GM12878 (cell line): ENCODE results near the gene KBTBD8. TPM values are rescaled to one million over a fixed set of nuclear protein-coding genes. Genes with fewer than 3 reads are reported as not detected.

Source experiments
- ATF7 ChIP-seq: fragments of 450-650 bp; IDR thresholded peaks from 2 replicates; pipeline ENCODE4 v1.6.1; 2016; ENCODE audit warnings: low read depth, mild to moderate bottlenecking
- CBX3 ChIP-seq: fragments of 200-600 bp; sonication (generic); IDR thresholded peaks from 2 replicates; pipeline ENCODE4 v1.6.1; 2016; ENCODE audit warnings: low read depth, borderline replicate concordance
- CREM ChIP-seq: IDR thresholded peaks from 2 replicates; pipeline ENCODE4 v1.6.1; 2014; ENCODE audit warnings: antibody characterized with exemption, low read depth
- CUX1 ChIP-seq: IDR thresholded peaks from 2 replicates; pipeline ENCODE4 v1.6.1; 2012; ENCODE audit warnings: improper control_type of control experiment, low read depth, low read length; ENCODE audit not compliant: insufficient replicate concordance
- DPF2 ChIP-seq: fragments of 450-650 bp; IDR thresholded peaks from 2 replicates; pipeline ENCODE4 v1.6.1; 2017; ENCODE audit warnings: mild to moderate bottlenecking
- EP300 ChIP-seq, 2 experiments: fragments of 150-350 bp in 1 of 2; IDR thresholded peaks; 2 replicates each; pipeline ENCODE4 v1.6.1; 2011 to 2012; ENCODE audit warnings: low read depth in 2 of 2, low read length in 2 of 2, borderline replicate concordance in 1 of 2, improper control_type of control experiment in 1 of 2, inconsistent platforms in 1 of 2; ENCODE audit not compliant: control insufficient read depth in 1 of 2
- FOXK2 ChIP-seq: fragments of 450-650 bp; IDR thresholded peaks from 2 replicates; pipeline ENCODE4 v1.6.1; 2017; ENCODE audit warnings: mild to moderate bottlenecking, moderate library complexity
- FOXM1 ChIP-seq: IDR thresholded peaks from 2 replicates; pipeline ENCODE4 v1.6.1; 2012; ENCODE audit warnings: low read depth, mild to moderate bottlenecking, inconsistent platforms, low read length, moderate library complexity
- HDGF ChIP-seq: fragments of 450-650 bp; IDR thresholded peaks from 2 replicates; pipeline ENCODE4 v1.6.1; 2016; ENCODE audit warnings: antibody characterized with exemption
- JUNB ChIP-seq: IDR thresholded peaks from 2 replicates; pipeline ENCODE4 v1.6.1; 2016; ENCODE audit warnings: antibody characterized with exemption, mild to moderate bottlenecking
- MEF2A ChIP-seq: IDR thresholded peaks from 2 replicates; pipeline ENCODE4 v1.6.1; 2011; ENCODE audit warnings: low read depth, mild to moderate bottlenecking, low read length, moderate library complexity; ENCODE audit not compliant: insufficient read depth
- MEF2B ChIP-seq: fragments of 450-650 bp; IDR thresholded peaks from 2 replicates; pipeline ENCODE4 v1.6.1; 2018; ENCODE audit warnings: mild to moderate bottlenecking, moderate library complexity; ENCODE audit not compliant: partially characterized antibody, poor library complexity, severe bottlenecking
- MTA2 ChIP-seq: fragments of 450-650 bp; IDR thresholded peaks from 2 replicates; pipeline ENCODE4 v1.6.1; 2016; ENCODE audit warnings: low read depth, mild to moderate bottlenecking, moderate library complexity
- MTA3 ChIP-seq: IDR thresholded peaks from 2 replicates; pipeline ENCODE4 v1.6.1; 2012; ENCODE audit warnings: low read length, inconsistent platforms, borderline replicate concordance
- PKNOX1 ChIP-seq: fragments of 450-650 bp; IDR thresholded peaks from 2 replicates; pipeline ENCODE4 v1.6.1; 2016; ENCODE audit warnings: mild to moderate bottlenecking
- POLR2AphosphoS5 ChIP-seq: IDR thresholded peaks from 2 replicates; pipeline ENCODE4 v1.6.1; 2011; ENCODE audit warnings: mild to moderate bottlenecking, low read length, inconsistent platforms
- RB1 ChIP-seq: fragments of 450-650 bp; formaldehyde crosslinking; IDR thresholded peaks from 2 replicates; pipeline ENCODE4 v1.6.1; 2017; ENCODE audit warnings: mild to moderate bottlenecking, borderline replicate concordance
- RUNX3 ChIP-seq: IDR thresholded peaks from 2 replicates; pipeline ENCODE4 v1.6.1; 2012; ENCODE audit warnings: low read length, inconsistent platforms
- SIN3A ChIP-seq: IDR thresholded peaks from 2 replicates; pipeline ENCODE4 v1.6.1; 2012; ENCODE audit warnings: low read depth, low read length, improper control_type of control experiment
- SUZ12 ChIP-seq: fragments of 200-600 bp; sonication (generic); IDR thresholded peaks from one replicate; pipeline ENCODE4 v1.6.1; 2018; ENCODE audit warnings: antibody characterized with exemption, mild to moderate bottlenecking; ENCODE audit not compliant: unreplicated experiment
- ZNF24 ChIP-seq: fragments of 450-650 bp; IDR thresholded peaks from 2 replicates; pipeline ENCODE4 v1.6.1; 2017; ENCODE audit warnings: antibody characterized with exemption, mild to moderate bottlenecking
- polyA plus RNA-seq, 11 experiments: library from polyadenylated mRNA; depleted of rRNA in 4 of 11; unstranded in 6 of 11; stranded (reverse) in 5 of 11; fragments of >200 nt; fragmentation: Nextera tagmentation in 4 of 11; fragmentation: Illumina TruSeq in 1 of 11; extraction: Ambion mirVana in 4 of 11; extraction: Trizol in 1 of 11; gene quantifications; 1 replicate in 1 of 11; 2 replicates in 10 of 11; pipeline versions ENCODE4 v1.2.1 to v1.2.3, GENCODE V29; 2011 to 2016; ENCODE audit warnings: inconsistent platforms in 2 of 11, missing spikeins in 2 of 11, low read depth in 1 of 11
- total RNA-seq, 4 experiments: library from RNA; depleted of rRNA in 3 of 4; stranded (reverse); fragments of >200 nt in 3 of 4; fragmentation: Illumina TruSeq in 1 of 4; extraction: Trizol in 1 of 4; gene quantifications; 2 replicates each; pipeline versions ENCODE4 v1.2.1 to v1.2.3, GENCODE V29; 2013 to 2021
- TF ChIP-seq, protein P1 (sequence below): fragments of 450-650 bp; IDR thresholded peaks from 2 replicates; pipeline ENCODE4 v1.6.1; 2017; ENCODE audit warnings: mild to moderate bottlenecking, low read depth, inconsistent platforms; ENCODE audit not compliant: poor library complexity, severe bottlenecking
- TF ChIP-seq, protein P2 (sequence below): IDR thresholded peaks from 2 replicates; pipeline ENCODE4 v1.6.1; 2012; ENCODE audit warnings: low read length, inconsistent platforms

The KBTBD8 gene
- total and polyA plus RNA-seq, 10 of the 15 experiments (the other 5 are each of a cell fraction or from before 2014, with no cell fraction given): 8.5 to 44.4 (median 19.3) TPM

DNA sequence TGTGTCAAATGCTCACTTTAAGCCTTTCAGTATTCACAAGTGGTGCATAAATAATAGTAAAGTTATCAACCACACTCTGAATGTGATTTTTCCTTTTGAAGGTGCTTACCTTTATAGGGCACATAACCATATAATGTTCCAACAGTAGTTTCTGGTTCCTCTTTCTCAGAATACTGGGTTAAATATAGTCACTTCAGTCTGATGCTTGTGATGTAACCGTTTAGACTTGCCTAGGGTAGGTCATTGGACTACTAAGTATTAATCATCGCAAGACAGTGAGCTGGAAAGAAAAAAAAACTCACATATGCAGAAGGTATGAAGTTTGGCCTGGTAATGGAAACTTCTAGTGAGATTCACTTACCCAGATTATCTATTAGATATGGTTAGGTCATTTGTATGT lies 1.9 kb downstream of the KBTBD8 start (continued):
- TF ChIP-seq, protein P1, sequence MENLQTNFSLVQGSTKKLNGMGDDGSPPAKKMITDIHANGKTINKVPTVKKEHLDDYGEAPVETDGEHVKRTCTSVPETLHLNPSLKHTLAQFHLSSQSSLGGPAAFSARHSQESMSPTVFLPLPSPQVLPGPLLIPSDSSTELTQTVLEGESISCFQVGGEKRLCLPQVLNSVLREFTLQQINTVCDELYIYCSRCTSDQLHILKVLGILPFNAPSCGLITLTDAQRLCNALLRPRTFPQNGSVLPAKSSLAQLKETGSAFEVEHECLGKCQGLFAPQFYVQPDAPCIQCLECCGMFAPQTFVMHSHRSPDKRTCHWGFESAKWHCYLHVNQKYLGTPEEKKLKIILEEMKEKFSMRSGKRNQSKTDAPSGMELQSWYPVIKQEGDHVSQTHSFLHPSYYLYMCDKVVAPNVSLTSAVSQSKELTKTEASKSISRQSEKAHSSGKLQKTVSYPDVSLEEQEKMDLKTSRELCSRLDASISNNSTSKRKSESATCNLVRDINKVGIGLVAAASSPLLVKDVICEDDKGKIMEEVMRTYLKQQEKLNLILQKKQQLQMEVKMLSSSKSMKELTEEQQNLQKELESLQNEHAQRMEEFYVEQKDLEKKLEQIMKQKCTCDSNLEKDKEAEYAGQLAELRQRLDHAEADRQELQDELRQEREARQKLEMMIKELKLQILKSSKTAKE: no peak
- TF ChIP-seq PKNOX1: peak; percentile 58
- TF ChIP-seq RB1: no peak
- TF ChIP-seq SUZ12: no peak
- TF ChIP-seq MEF2B: peak; percentile 81
- TF ChIP-seq CUX1: no peak
- peak; percentile 25 to 39; a peak in 1 of 4 replicates for TF ChIP-seq EP300 (IDR thresholded peaks at IDR 0.05; ENCODE audit: borderline replicate concordance in 1 of 2, control insufficient read depth in 1 of 2, low read depth in 2 of 2, low read length in 2 of 2)
- peak; percentile 59; the same call in 1 of the 2 replicates for TF ChIP-seq MTA3
- TF ChIP-seq, protein P2, sequence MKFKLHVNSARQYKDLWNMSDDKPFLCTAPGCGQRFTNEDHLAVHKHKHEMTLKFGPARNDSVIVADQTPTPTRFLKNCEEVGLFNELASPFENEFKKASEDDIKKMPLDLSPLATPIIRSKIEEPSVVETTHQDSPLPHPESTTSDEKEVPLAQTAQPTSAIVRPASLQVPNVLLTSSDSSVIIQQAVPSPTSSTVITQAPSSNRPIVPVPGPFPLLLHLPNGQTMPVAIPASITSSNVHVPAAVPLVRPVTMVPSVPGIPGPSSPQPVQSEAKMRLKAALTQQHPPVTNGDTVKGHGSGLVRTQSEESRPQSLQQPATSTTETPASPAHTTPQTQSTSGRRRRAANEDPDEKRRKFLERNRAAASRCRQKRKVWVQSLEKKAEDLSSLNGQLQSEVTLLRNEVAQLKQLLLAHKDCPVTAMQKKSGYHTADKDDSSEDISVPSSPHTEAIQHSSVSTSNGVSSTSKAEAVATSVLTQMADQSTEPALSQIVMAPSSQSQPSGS: peak; percentile 88
- TF ChIP-seq CREM: peak; percentile 61
- peak; percentile 69 for TF ChIP-seq RUNX3
- TF ChIP-seq POLR2AphosphoS5: no peak
- TF ChIP-seq FOXK2: no peak
- no peak for TF ChIP-seq CBX3
- 0 out of 2 replicates have a peak, but pooled peaks have one; percentile 38 for TF ChIP-seq FOXM1
- peak; percentile 50; the same call in 1 of the 2 replicates for TF ChIP-seq JUNB
- TF ChIP-seq MTA2: peak; percentile 68
- TF ChIP-seq ZNF24: 0 out of 2 replicates have a peak, but pooled peaks have one; percentile 39
- peak; percentile 85 for TF ChIP-seq MEF2A
- no peak for TF ChIP-seq HDGF
- peak; percentile 93 for TF ChIP-seq ATF7
- TF ChIP-seq SIN3A: no peak
- TF ChIP-seq DPF2: 0 out of 2 replicates have a peak, but pooled peaks have one; percentile 25
